Lower lobe of right lung (tissue), 2 donors: ENCODE measurements around the gene MRPS24. TPM values are rescaled to one million over a fixed set of nuclear protein-coding genes. Genes with fewer than 3 reads are reported as not detected.
"Not testable (repeated sequence)": the region's sequence is repeated elsewhere in the genome, so short reads cannot be mapped to it uniquely, and the experiment has no call there.

Experiments used
- ATAC-seq, 2 donors: fragments of 200-7000 bp; cut with Tn5 transposase; one replicate each; pipeline ENCODE4 v1.9.1; 2020 to 2022; ENCODE audit warnings: mild to moderate bottlenecking in 2 of 2, moderate library complexity in 2 of 2
- DNase-seq: peaks from one replicate; pipeline ENCODE4 v3.0.0-alpha.2; 2020
- H3K27ac ChIP-seq: fragments of 200-600 bp; one replicate; pipeline ENCODE4 v1.8.0; 2022
- H3K27me3 ChIP-seq: fragments of 200-600 bp; one replicate; pipeline ENCODE4 v1.8.0; 2022; ENCODE audit warnings: low read depth
- H3K36me3 ChIP-seq: fragments of 200-600 bp; one replicate; pipeline ENCODE4 v1.8.0; 2022; ENCODE audit warnings: mild to moderate bottlenecking
- H3K4me1 ChIP-seq: fragments of 200-600 bp; one replicate; pipeline ENCODE4 v1.8.0; 2022
- H3K4me3 ChIP-seq: fragments of 200-600 bp; one replicate; pipeline ENCODE4 v1.8.0; 2022; ENCODE audit warnings: mild to moderate bottlenecking
- H3K9me3 ChIP-seq: fragments of 200-600 bp; one replicate; pipeline ENCODE4 v1.8.0; 2022
- CTCF ChIP-seq: fragments of 200-600 bp; IDR thresholded peaks from one replicate; pipeline ENCODE4 v1.8.0; 2022; ENCODE audit warnings: antibody characterized with exemption, mild to moderate bottlenecking
- intact Hi-C: fragments of 100-400 bp; cut with DNase I; formaldehyde crosslinking; loops from one replicate; pipeline ENCODE4 v1.11.0; 2022
- total RNA-seq: library from RNA; stranded (reverse); fragmentation: NEBNext Ultra II Directional; extraction: Animal tissue kit (Norgen Biotek cat#: 25700); gene quantifications from one replicate; pipeline ENCODE4 v1.2.1, GENCODE V29; 2021
- donor health status: DM: no; HTN: yes; CAD: no; lungs with severe emphysema.

The MRPS24 gene
- total RNA-seq, 1 donor from 2014 or later: 58.2 TPM

GRCh38 chr7:43834463-43835251, 34.7 kb downstream of the MRPS24 start:
- Histone ChIP-seq H3K27me3 (no peaks in the 10 kb centered on the region), H3K27ac (no peak overlapping the region), H3K4me3 (peak overlapping the region; percentile 45), H3K4me1 (peaks cover 6% of the 10 kb centered on the region), H3K36me3 (no peaks in the 10 kb centered on the region), H3K9me3 (no peaks in the 10 kb centered on the region)
- intact Hi-C loops: loop anchor here (10.0 kb wide), 1 partner anchor 260 kb away; no protein-coding TSS in a partner anchor
- DNase-seq (no peak), ATAC-seq (peak; percentile 27 to 62)
- no peak for TF ChIP-seq CTCF

DNA sequence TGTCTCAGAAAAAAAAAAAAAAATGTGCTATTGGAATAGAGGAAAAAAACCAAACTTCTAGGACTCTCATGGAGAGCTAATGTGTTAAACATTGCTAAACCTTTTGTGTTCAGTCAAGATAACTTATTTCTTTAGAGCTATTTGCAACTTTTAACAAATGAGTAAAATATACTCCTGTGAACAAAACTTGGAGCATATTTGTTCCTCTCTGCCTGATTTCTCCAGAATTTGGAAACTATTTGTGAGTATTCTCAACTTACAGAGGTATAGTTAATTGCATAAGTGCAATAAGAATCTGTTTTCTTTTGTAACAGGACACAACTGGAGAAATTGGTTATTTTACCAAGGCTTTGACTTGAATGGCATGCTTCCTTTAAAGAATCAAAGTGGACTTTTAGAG, 38.4 kb downstream of the MRPS24 start:
- intact Hi-C loops: loop anchor here (10.0 kb wide), 1 partner anchor 256 kb away; no protein-coding TSS in a partner anchor
- H3K36me3 ChIP-seq, H3K27me3 ChIP-seq, ATAC-seq, H3K4me3 ChIP-seq, H3K9me3 ChIP-seq, H3K27ac ChIP-seq, DNase-seq, H3K4me1 ChIP-seq: not testable (repeated sequence)

- H3K36me3 ChIP-seq: no peaks in the 10 kb centered on the region
- H3K9me3 ChIP-seq: no peaks in the 10 kb centered on the region
- H3K27ac ChIP-seq: no peak overlapping the region
- TF ChIP-seq CTCF: no peak
- no peak overlapping the region for H3K4me3 ChIP-seq
- no peaks in the 10 kb centered on the region for H3K27me3 ChIP-seq
- H3K4me1 ChIP-seq: no peaks in the 10 kb centered on the region
- no peak for ATAC-seq
- no peak for DNase-seq
- intact Hi-C loops: no loop called here
These were observed 43.9 kb downstream of the MRPS24 start for GRCh38 chr7:43825391-43825808.

DNA sequence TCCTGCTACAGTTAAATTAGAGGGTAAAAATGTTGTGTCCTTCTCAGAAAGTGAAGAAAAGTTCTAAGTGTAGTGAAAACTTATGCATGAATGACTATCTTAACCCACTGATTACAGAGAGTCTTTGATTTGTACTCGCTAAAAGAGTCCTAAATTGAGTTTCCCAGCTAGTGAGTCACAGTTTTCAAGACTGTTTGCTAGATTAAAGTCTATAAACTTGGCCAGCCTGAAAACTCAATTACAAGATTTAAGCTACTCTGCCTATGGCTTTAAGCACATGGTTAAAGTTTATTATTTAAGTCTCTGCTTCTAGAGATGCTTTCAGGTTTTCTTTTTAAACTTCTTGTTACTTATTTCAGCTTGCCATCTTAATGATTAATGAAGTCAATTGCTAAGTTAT, 44.4 kb downstream of the MRPS24 start:
- H3K4me1 ChIP-seq: no peaks in the 10 kb centered on the region
- H3K27ac ChIP-seq: no peak overlapping the region
- ATAC-seq: no peak
- no peaks in the 10 kb centered on the region for H3K27me3 ChIP-seq
- no peak overlapping the region for H3K4me3 ChIP-seq
- H3K9me3 ChIP-seq: no peaks in the 10 kb centered on the region
- intact Hi-C loops: no loop called here
- no peak for DNase-seq
- TF ChIP-seq CTCF: no peak
- no peaks in the 10 kb centered on the region for H3K36me3 ChIP-seq

DNA sequence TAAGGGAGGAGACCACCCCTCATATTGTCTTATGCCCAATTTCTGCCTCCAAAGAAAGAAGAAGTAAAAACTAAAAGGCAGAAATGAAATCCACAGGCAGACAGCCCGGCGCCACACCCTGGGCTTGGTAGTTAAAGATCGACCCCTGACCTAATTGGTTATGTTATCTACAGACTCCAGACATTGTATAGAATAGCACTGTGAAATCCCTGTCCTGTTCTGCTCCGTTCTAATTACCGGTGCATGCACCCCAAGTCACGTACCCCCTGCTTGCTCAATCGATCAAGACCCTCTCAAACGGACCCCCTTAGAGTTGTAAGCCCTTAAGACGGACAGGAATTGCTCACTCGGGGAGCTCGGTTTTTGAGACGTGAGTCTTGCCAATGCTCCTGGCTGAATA, 44.8 kb downstream of the MRPS24 start:
- H3K27ac ChIP-seq, H3K4me3 ChIP-seq, H3K27me3 ChIP-seq, ATAC-seq, H3K9me3 ChIP-seq, H3K36me3 ChIP-seq, DNase-seq, intact Hi-C loops, H3K4me1 ChIP-seq: not testable (repeated sequence)

DNA sequence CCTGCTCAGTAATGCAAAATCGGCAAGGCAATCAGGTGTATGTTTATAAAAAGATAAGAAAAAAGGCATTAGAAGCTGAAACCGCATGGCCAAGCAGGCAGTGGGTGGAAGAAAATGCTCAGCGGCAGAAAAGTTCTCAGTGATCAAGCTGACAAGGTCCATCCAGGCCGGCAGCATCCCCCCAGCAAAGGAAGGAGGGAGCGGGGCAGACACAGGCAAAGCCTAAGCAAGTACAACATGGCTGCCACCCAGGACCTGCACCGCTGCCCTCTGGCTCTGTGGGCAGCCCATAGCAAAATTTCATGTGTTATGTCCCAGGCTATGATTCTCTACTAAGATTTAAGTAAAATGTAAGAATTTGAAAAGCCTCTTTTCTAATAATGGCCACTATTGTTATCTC, 45.4 kb downstream of the MRPS24 start:
- Histone ChIP-seq H3K36me3 (no peaks in the 10 kb centered on the region), H3K9me3 (no peaks in the 10 kb centered on the region), H3K27me3 (no peaks in the 10 kb centered on the region), H3K27ac (no peak overlapping the region), H3K4me1 (no peaks in the 10 kb centered on the region), H3K4me3 (no peak overlapping the region)
- DNase-seq: no peak
- TF ChIP-seq CTCF: no peak
- ATAC-seq: no peak
- intact Hi-C loops: no loop called here

DNA sequence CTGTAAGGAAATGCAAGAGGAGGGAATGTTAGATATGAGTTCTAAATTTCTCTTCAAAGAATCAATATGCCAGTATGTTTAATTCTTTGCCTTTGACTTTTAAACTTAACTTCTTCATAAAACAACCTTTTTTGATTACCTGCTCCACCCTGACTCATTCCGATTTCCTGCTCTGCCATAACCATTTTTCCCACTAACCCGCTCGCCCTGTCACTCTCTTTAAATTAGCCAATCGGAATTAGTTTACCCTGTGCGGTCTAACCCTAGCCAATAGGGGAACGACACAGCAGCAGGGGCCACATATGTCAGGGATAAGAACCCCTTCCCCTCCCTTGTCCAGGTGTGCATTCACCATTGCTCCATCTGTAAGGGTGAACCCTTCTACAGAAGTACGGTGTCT, 45.9 kb downstream of the MRPS24 start:
- H3K9me3 ChIP-seq, ATAC-seq, DNase-seq, H3K4me1 ChIP-seq, H3K4me3 ChIP-seq, intact Hi-C loops, H3K27me3 ChIP-seq, H3K36me3 ChIP-seq, H3K27ac ChIP-seq: not testable (repeated sequence)

Other genes starting within 250 kb of the MRPS24 start
- 43.3 TPM for gene COA1, start 140.0 kb downstream of the MRPS24 start, total RNA-seq
- 106 TPM for gene BLVRA, start 110.8 kb downstream of the MRPS24 start, total RNA-seq
- 26.1 TPM for gene URGCP, start 37.1 kb upstream of the MRPS24 start, total RNA-seq
- 21.3 TPM for gene UBE2D4, start 56.9 kb upstream of the MRPS24 start, total RNA-seq
- gene SPDYE1, start 128.4 kb upstream of the MRPS24 start, total RNA-seq: not detected
- 109 TPM for gene DBNL, start 175.2 kb upstream of the MRPS24 start, total RNA-seq
- 0.44 TPM for gene PGAM2, start 196.1 kb upstream of the MRPS24 start, total RNA-seq
- gene POLM, start 213.0 kb upstream of the MRPS24 start, total RNA-seq: 24.2 TPM
- 82.5 TPM for gene AEBP1, start 234.8 kb upstream of the MRPS24 start, total RNA-seq